Measurements from ENCODE around the gene NFAM1. TPM values are rescaled to one million over a fixed set of nuclear protein-coding genes. Genes with fewer than 3 reads are reported as not detected.

NFAM1 gene
- total RNA-seq, 1 experiment from 2014 or later, result not detected

DNA sequence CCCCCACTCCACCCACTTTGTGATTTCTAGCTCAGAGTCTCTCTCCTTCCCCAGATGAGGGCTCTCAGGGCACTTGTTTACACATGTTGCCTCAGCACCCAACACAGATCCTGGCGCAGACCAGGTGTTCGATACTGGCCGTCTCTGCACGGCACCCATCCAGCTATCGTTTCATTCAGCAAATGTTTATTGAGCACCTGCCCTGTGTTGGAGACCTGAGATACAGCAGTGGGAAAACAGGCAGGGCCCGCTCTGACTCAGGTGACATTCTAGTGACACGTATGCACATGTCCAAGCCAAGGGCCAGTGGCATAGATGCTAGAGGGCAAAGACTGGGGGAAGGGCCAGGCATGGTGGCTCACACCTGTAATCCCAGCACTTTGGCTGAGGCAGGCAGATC is 71.9 kb downstream of the NFAM1 start:
- DNase-seq (ENCODE audit: low spot score), result no peak

DNA sequence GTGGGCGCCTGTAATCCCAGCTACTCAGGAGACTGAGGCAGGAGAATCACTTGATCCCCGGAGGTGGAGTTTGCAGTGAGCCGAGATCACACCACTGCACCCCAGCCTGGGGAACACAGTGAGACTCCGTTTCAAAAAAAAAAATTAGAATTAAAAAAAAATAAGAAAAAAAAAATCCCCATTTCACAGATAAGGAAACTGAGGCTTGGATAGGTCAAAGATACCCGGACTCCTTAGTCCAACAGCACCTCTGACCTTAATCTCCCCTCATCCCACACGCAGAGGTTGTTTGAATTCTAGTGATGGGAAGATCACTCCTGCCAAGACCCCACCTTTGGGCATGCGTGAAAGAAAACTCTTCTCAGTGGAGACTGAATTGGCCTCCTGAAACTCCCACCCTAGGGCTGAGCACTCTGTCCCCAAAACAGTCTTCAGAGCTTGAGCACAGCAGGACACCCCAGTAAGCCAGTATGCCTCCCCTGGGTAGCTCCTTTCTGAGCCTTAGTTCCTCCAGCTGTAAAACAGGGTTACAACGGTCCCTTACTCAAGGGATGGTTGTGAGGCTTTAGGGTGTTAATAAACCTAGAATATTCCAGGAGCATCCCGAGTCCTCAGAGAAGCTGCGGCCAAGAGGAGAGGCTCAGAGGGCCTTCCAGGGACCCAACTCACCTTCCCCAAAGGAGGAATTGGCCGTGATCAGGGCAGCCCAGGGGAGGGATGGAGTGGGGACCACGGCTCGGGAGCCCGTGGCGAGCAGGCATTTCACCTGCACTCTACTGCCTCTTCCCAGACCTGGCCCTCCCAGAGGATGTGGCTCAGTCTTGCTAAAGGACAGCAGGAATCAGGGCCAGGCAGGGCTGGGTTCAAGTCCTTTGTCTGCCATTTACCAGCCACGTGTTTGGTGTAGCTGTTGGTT is 73.3 kb downstream of the NFAM1 start:
- DNase-seq (ENCODE audit: low spot score), result no peak

DNA sequence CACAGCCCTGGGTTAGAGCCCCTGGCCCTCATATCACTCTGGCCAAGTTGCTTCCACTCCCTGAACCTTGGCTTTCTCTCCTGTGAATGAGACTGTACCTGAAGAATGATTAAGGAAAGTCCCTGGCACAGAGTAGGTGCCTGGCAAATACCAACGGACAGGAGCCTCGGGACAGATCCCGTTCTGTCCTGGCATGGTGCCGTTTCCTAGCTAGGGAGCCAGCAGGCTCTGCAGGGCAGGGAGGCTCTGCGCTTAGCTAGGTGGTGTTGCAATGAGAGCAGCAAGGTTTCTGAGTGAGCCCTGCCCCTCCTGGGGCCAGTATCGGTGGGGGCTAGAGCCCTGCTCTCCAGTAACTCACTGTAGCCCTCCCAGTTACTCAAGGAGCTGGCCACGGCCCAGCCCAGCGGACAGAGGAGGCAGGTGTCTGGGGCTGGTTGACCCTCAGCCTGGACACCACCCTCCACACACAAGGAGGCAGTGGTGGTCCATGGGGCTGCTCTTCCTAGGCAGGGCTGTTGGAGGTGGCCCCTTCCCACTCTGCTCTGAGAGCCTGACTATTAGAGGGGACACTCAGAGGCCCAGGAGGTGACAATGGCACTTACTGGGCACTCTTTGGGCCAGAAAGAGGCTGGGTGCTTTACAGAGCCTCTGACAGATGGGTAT is 74.4 kb downstream of the NFAM1 start:
- no peak for DNase-seq (ENCODE audit: low spot score)

DNA sequence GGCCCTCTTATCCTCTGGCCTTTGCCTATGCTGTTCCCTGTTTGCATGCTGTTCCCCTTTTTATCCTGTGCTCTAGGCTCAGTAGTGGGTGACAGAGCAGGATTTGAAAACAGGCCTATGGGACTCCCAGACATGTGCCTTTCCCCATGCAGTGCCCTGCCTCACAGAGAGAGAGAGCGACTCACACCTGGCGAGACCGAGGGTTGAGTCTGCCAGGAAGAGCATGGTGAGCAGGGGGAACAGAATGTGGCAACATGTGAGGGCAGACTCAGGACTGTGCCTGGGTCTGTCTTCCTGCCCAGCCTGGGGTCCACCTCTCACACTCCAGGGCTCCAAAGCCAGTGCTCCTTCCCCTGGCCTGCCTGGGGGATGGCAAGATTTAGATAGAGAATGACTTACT is 75.0 kb downstream of the NFAM1 start:
- DNase-seq (ENCODE audit: low spot score), result no peak

DNA sequence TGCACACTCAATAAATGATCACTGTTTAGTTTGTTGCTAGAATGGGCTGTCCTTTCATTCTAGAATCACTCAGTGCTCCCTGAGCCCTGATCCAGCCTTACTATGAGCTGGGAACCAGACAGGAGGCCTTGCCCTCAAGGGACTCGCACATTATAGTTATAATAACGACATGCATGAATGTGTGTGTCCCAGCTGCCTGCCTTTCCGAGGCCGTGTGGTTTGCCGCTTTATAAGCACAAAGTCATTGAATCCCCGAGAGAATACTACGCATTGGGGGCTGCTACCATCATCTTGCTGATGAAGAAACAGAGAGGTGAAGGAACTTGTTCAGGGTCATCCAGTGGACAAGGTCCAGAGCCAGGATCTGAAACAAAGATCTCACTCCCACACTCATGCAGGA is 75.7 kb downstream of the NFAM1 start:
- no peak for DNase-seq (ENCODE audit: low spot score)

DNA sequence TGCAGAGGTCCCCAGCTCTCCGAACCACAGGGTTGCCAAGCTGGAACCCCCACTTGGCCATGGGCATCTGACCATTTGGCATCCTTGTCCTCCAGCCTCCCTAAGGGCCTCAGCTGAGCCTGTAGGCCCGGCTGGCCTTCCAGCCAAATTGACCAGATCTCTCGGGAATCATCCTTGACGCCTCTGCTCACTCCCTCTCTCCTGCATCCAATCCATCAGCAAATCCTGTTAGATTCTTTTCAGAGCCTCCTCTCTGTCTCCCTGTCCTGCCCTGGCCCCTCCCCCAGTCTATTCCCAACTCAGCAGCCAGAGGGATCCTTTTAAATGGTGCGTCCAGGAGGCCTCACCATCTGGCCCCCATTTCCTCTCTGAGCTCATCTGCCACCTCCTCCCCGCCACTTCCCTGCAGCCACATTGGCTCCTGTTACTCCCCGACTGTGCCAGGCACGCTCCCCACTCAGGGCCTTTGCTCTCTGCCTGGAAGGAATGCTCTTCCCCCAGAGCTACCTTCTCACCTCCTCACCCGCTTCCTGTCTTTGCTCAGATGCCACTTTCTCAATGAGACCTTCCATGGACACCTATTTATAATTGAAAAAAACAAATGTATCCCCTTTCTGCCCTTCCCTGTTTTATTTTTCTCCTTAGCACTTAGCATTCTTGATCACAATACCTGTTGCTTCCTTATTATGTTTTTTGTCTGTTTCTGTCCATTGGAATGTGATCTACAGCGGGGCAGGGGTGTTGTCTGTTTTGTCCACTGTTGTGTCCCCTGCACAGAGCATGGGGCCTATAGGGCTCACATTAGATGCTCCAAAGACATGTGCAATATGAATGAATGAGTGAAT is 78.1 kb downstream of the NFAM1 start:
- peak; percentile 36 for DNase-seq (ENCODE audit: low spot score)

DNA sequence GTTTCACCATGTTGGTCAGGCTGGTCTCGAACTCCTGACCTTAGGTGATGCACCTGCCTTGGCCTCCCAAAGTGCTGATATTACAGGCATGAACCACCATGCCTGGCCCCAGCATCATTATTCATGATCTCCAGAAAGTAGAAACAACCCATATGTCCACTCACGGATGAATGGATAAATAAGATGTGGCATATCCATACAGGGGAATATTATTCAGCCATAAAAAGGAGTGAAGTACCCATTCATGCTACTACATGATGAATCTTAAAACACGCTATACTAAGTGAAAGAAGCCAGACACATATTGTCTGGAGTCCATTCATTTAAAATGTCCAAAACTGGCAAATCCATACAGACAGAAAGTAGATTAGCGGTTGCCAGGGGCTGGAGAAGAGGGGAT is 81.8 kb downstream of the NFAM1 start:
- DNase-seq (ENCODE audit: low spot score), result no peak

DNA sequence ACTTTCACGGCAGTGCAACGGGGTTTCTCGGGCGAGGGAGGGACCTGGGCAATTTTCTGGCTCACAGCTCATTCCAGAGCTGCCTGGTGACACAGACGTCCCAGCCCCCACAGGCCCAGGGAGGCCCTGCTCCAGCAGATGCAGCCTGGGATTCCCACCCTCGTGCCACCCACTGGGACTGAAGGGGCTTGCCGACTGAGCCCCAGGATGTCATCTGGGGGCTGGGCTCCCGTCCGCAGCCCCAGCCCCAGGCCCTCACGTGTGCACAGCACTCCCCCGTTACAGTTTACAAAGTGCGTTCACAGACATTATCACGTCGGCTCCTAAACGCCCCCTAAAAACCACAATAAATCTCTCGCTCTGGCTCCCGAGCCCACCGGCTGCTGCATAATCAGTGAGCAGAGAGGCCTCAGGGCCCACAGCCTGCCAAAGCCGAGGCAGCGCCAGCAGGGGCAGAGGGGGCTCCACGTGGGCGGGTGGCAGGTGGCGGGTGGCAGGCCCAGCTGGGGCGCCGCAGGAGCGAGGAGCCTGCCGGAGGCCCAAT is 84.8 kb downstream of the NFAM1 start:
- no peak for DNase-seq (ENCODE audit: low spot score)

DNA sequence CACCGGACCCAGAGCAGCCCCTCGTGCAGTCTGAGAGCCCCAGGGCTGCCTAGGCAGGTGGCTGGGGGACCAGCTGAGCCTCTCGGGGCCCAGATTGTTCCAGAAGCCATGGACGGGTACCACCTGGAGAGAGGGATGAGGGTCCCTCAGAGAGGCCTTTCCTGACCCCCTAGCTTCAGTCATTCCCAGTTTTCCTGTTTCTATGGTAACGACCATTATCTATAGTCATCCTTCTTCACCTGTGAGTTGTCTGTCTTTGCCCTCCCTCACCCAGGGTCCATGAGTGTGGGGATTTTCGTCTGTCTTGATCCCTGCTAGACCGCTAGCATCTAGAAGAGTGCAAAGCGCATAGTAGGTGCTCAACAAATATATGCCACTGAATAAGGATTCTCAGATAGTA is 85.5 kb downstream of the NFAM1 start:
- no peak for DNase-seq (ENCODE audit: low spot score)

DNA sequence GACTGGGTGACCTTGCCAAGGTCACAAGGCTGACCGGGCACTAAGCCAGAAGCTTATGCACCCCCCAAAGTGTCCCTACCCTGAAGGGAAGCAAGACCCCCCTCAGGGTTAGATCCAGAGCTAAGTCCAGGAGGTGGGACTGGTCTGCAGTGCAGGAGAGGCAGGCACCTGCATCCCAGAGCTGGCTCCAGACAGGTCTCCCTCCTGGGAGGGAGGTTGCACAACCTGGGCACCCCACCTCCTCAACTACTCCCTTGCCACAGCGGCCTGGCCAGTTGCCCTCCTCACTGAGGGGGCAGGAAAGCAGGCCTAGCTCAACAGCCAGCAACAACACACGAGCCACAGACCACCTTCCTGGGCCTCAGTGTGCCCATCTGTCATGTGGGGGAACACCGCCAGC is 86.7 kb downstream of the NFAM1 start:
- DNase-seq (ENCODE audit: low spot score), result no peak

DNA sequence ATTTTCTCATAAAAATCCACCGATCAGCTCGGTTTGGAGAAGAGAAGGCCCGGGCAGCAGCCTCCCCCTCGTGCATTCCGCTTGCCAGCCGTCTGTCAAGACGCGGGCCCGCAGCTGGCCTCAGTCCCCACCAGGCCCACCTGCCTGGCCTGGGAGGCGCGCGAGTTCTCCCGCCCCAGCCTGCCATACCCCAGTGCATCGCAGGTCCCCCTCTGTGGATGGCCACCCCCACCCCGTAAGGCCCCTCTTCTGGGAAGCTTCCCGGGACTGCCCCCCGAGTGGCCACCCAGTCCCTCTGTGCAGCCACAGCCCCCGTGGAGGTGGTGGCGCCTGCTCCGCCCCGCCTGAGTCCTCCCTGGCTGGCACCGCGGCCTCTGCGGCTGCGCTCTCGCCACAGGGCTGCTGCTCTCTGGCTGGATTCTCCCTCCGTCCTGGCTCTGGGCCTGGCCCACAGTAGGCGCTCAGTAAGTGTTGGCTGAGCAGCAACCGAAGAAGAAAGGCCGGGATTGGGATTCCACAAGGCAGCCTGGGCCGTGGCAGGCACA is 87.8 kb downstream of the NFAM1 start:
- DNase-seq (ENCODE audit: low spot score), result no peak

DNA sequence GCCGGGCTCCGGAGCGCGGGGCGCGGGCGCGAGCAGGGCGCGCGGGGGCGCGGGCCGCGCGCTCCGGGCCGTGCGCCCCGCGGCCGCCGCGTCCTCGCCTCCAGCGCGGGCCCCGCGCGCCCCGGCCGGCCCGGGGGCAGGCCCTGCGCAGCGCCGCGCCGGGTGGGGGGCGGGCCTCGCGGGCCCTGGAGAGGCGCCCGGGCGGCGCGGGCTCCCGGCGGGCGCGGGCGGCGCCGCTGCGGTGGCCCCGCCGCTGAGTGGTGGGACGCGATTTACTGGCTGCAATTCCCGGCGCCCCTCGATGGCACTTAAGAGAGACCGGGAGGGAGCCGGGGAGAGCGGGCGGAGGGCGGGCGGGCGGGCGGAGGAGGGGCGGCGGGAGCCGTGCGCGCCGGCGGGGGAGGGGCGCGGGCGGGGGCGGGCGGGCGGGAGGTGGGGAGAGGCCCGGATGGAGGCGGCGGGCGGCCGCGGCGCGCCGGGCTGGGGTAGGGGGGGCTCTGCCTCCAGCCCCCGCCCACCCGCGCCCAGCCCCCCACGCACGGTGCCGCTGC is 88.6 kb downstream of the NFAM1 start:
- no peak for DNase-seq (ENCODE audit: low spot score)

DNA sequence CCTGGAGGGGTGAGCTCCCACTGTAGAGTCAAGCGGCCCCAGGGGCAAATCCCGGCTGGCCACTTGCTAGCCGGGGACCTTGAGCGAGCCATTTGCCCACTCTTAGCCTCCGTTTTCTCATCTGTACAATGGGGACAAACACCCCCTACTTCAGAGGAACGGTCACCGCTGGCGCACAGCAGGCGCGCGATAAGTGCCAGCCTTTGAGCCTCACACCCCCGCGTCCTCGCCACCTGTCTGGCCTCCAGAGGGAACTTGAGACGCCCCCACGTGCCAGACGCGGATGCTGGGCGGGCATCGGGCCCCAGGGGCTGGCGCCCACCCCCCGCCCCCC is 89.1 kb downstream of the NFAM1 start:
- no peak for DNase-seq (ENCODE audit: low spot score)

DNA sequence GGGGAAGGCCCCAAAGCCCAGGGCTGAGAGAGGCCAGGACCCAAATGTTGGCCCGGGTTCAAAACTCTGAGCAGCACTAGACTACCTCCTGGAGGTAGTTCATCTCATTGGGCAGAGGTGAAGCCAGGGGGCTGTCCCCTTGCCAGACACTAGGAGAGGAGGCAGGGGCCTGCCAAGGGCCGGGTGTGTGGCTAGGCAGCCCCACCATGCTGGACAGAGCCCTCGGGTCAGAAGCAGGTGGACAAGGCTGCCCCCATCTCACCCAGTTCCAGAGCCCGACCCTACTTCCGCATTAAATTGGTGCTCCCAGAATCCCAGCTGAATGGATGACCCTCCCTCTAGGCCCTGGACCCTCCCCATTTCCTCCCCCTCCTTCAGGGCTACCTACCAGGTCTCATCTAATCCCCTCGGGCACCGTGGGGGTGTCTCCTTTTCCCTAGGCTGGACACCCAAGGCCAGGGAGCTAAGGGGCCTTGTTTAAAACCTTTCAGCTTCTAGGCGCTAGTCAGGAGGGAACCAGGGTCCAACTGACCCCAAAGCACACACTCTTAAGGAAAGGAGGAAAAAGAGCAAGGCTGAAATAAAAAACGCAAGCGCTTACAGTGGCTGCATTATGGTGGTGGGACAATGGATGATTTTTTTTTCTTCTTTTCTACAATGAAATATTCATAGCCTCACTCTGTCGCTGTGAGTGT is 89.6 kb downstream of the NFAM1 start:
- DNase-seq (ENCODE audit: low spot score), result no peak

DNA sequence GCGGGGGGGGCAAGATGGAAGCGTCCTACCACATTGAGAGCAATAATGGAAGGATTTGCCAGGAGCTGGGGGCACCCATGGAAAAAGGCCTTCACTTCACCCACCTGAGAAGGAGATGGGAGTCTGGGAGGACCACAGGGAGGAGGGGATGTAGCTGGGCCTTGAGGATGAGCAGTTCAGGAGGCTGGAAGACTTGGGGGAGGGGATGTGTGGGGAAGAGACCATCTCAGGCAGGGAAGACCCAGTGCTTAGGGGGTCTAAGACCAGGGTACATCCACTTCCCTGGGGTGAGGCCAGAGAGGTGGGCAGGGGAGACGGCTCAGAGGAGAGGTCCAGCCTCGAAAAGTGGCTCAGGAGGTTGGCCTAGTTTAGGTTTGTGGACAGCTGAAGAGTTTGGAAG is 90.4 kb downstream of the NFAM1 start:
- DNase-seq (ENCODE audit: low spot score), result no peak

DNA sequence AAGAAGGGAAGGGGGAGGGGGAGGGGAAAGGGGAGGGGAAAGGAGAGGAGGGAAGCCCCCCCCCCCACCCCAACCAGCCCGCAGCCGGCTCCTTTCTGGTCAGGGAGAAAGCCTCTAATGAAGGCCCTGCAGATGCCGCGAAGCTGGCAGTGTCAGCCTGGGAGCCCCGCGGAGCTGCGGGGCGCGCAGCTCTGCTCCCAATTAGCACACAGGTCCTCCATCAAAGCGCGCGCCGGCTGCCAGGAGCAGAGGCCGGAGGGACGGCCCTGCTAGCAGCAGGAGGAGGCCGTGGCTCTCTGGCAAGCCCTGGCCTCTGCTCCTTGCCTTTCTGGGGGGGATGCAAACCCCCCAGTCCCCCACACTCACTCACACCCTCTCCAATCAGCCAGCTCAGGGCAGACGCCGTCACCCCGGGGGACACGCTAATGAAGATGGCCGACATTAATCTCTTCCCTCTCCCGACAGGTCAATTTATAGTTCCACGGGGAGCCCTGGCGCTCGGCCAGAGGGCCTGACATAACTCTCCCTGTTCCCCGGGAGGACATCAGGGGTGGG is 91.3 kb downstream of the NFAM1 start:
- no peak for DNase-seq (ENCODE audit: low spot score)

DNA sequence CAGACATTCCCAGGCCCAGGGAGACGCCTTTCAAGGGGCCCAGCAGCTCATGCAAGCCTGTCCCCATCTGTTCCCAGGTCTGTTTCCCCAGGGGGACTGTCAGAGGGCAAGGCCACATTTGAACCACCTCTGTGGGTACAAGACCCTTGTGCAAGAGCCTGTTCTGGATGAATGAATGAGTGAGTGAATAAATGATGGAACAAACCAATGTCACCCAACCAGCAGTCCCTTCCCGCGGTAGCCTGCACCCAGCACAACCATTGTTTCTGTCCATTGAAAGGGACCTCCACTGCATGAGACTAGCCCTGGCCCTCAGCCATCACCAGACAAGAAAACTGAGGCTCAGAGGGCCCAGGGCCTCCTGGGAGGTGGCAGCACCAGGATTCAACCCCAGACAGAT is 92.1 kb downstream of the NFAM1 start:
- DNase-seq (ENCODE audit: low spot score), result no peak

DNA sequence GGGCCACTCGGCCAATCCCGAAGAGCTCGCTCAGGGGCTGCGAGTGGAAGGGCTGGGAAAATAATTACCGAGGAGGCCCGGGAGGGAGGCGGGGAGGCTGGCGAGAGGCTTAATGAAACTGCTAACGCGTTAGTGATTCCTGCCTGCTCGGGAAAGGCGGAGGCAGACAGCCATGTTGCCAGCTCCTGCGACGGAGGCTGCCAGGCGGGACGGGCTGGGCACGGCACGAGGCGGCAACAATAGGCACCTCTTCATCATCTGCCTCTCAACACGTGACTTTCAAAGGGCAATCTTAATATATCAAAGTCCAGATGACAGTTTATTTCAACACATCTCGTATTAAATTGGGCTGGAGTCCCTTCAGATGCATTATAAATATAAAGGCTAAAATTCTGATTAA is 93.7 kb downstream of the NFAM1 start:
- no peak for DNase-seq (ENCODE audit: low spot score)

DNA sequence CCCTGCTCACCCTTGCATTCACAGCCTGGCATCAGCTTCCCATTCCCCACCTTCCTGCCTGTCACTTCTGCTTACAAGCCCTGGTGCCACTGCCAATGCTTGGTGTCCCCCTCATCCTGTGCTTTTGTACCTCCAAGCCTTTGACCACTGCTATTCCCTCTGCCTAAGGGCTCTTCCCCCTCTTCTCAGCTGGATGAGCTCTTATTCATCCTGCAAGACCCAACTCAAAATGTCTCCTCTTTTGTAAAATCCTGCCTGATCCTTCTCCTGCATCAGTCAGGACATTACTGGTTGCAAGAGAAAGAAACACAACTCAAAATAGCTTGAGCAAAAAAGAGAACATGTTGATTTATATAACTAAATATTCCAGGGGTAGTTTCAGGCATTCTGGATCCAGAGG is 94.8 kb downstream of the NFAM1 start:
- no peak for DNase-seq (ENCODE audit: low spot score)

DNA sequence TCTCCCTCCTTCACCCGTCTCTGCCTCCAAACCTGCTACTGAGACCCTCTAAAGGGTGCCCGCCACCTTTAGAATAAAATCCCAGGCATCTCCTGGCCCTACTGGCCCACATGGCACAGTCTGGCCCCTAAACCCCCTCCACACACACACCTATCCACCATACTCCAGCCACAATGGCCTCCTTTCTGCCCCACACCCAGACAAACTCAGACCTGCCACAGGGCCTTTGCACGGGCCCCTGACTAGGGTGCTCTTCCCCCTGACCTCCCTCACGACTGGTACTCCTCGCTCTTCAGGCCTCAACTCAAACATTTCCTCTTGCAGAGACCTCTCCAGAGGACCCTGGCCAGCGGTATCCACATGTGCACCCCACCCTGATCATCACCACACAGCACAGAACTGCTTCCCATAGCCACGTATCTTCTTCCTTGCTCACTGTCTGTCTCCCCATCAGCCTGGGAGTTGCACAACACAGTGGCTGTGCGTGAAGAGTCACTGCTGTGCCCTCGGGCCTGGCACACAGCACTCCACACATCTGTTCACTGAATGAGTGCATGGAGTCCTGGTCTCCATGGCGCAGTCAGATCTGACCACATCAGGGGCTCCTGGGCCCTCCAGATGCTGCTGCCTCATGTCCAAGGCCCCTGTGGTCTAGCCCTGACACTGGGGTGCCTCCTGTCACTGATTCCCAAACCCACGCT is 95.5 kb downstream of the NFAM1 start:
- DNase-seq (ENCODE audit: low spot score), result no peak

All from H4 (cell line).